Bronchial epithelial cell (primary cell): ENCODE results near the gene ARL6IP1. TPM values are rescaled to one million over a fixed set of nuclear protein-coding genes. Genes with fewer than 3 reads are reported as not detected.
A peak's percentile ranks its signal among the peaks of the same experiment; 100 is the strongest.
"Not testable (repeated sequence)": the region's sequence is repeated elsewhere in the genome, so short reads cannot be mapped to it uniquely, and the experiment has no call there.

Source experiments
- DNase-seq: peaks from one replicate; pipeline ENCODE4 v3.0.0-alpha.2; 2010; ENCODE audit warnings: low read depth
- FAIRE-seq: peaks from 2 replicates; lab custom pipeline; 2011; peaks lifted over from hg19 to GRCh38; lab: Jason Lieb, UNC
- H3K27me3 ChIP-seq: 2 replicates; pipeline ENCODE4 v1.5.1; 2011; ENCODE audit warnings: low read length; ENCODE audit not compliant: control insufficient read depth, insufficient read depth
- H3K36me3 ChIP-seq: 2 replicates; pipeline ENCODE4 v1.5.1; 2011; ENCODE audit warnings: low read length; ENCODE audit not compliant: control insufficient read depth, insufficient read depth
- H3K4me3 ChIP-seq: 2 replicates; pipeline ENCODE4 v1.5.1; 2011; ENCODE audit warnings: mild to moderate bottlenecking, low read depth, low read length, control low read depth
- CTCF ChIP-seq: IDR thresholded peaks from 2 replicates; pipeline ENCODE4 v1.5.1; 2011; ENCODE audit warnings: mild to moderate bottlenecking, moderate library complexity, low read length, control low read depth, inconsistent platforms; ENCODE audit not compliant: insufficient read depth, severe bottlenecking
- total RNA-seq: library from RNA; depleted of rRNA; stranded (reverse); fragments of >200 nt; gene quantifications from 2 replicates; pipeline ENCODE4 v1.2.1, GENCODE V29; 2014

ARL6IP1 gene
- total RNA-seq, 1 donor from 2014 or later = 375 TPM

- peaks cover 21% of the 10 kb centered on the region for H3K36me3 ChIP-seq
- no peak for TF ChIP-seq CTCF
- H3K4me3 ChIP-seq = peak overlapping the region; percentile 84
- DNase-seq (peak; percentile 10), FAIRE-seq (no peak)
- H3K27me3 ChIP-seq = no peaks in the 10 kb centered on the region
Measured at GRCh38 chr16:18788828-18789514, 12.4 kb downstream of the ARL6IP1 start.

GRCh38 chr16:18784917-18785623, 16.3 kb downstream of the ARL6IP1 start:
- no peak for FAIRE-seq
- H3K4me3 ChIP-seq = no peak overlapping the region
- DNase-seq = no peak
- no peaks in the 10 kb centered on the region for H3K27me3 ChIP-seq
- TF ChIP-seq CTCF = no peak
- H3K36me3 ChIP-seq = peaks cover 23% of the 10 kb centered on the region

GRCh38 chr16:18783430-18784341, 17.7 kb downstream of the ARL6IP1 start:
- no peak for TF ChIP-seq CTCF
- H3K27me3 ChIP-seq = no peaks in the 10 kb centered on the region
- no peak for FAIRE-seq
- H3K36me3 ChIP-seq = peaks cover 21% of the 10 kb centered on the region
- no peak overlapping the region for H3K4me3 ChIP-seq
- DNase-seq = no peak

DNA sequence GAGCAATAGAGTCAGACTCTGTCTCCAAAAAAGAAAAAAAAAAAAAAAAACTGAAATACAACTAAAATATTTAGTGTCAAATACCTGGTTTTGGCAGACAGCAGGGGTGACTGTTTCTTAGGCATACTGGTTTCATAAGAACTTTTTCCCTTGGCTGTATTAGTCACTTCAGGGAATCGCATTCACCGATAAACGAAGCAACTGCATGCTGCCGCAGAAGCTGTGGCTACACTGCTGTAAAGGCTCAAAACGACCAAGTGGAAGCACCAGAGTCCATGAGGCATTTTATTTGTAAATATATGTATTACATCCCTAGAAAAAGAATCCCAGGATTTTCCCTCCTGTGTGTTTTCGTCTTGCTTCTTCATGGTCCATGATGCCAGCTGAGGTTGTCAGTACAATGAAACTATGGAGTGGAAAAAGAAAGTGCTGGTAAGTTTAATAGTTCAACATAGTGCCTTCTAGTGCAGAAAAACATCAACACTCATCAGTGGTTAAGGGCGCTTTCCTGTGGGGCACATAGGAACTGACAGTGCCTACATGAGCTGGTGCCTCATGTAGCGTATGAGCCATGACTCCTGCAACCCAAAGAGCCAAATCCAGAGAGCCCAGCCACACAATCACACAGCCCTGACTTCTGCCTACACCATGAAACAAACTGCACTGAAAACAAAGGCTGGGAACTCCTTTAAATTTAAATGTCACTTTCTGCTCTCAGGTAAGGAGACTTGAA, 18.5 kb downstream of the ARL6IP1 start:
- DNase-seq = no peak
- Histone ChIP-seq H3K4me3 (no peak overlapping the region), H3K36me3 (peaks cover 18% of the 10 kb centered on the region), H3K27me3 (no peaks in the 10 kb centered on the region)
- no peak for TF ChIP-seq CTCF
- FAIRE-seq = no peak

DNA sequence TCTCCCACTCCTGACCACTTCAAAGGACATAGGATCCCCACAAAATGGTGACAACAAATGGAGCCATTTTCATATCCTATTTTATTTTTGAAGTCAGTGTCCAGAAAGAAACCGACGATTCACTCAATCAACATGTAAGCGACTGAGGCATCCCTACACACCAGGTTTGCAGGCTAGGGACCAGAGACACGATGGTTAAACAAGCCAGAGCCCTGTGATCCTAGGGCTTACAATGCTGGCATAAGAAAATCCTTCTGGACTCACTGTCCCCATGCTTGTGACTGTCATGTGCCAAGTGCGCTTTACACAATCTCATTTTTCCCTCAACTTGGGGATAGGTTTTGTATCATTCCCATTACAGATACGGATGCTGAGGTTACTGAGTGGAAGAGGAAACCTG, 20.1 kb downstream of the ARL6IP1 start:
- peaks cover 12% of the 10 kb centered on the region for H3K36me3 ChIP-seq
- FAIRE-seq = peak; percentile 7
- DNase-seq = not testable (repeated sequence)

DNA sequence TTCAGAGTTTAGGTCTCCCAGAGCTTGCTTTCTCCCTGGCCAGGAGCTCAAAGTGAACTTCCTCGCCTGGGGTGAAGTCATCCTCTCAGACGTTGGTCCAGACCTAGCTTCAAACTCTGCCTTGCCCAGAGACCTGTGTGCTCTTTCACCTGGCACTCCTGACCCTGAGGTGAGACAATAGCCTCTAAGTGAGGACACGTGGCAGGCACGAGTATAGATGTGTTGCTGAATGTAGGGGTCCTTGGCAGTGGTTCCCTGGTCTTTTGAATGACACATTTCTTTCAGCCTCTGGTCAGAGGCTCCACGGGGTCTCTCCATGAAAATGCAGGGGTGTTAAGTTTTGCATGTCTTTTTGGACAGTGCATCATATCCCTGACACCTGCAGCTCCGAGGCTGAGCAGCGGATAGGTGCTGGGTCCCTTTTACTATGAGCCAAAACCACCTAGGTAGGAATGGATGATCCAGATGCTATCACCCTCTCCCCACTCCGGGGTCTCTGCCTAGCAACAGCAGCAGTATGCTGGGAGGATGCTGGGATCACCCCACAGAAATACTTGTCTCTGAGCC, 20.8 kb downstream of the ARL6IP1 start:
- H3K27me3 ChIP-seq, H3K4me3 ChIP-seq, DNase-seq, FAIRE-seq, H3K36me3 ChIP-seq: not testable (repeated sequence)

More for the DNA sequence above, 20.1 kb downstream of the ARL6IP1 start:
- H3K27me3 ChIP-seq, H3K4me3 ChIP-seq: not testable (repeated sequence)

- not testable (repeated sequence) for DNase-seq, H3K4me3 ChIP-seq, H3K36me3 ChIP-seq, FAIRE-seq, H3K27me3 ChIP-seq
Measured at GRCh38 chr16:18777664-18778063, 23.7 kb downstream of the ARL6IP1 start.

GRCh38 chr16:18776334-18776733, 25.0 kb downstream of the ARL6IP1 start:
- H3K27me3 ChIP-seq, DNase-seq, H3K4me3 ChIP-seq, FAIRE-seq, H3K36me3 ChIP-seq: not testable (repeated sequence)

GRCh38 chr16:18774651-18775050, 26.7 kb downstream of the ARL6IP1 start:
- H3K4me3 ChIP-seq, FAIRE-seq, H3K36me3 ChIP-seq, H3K27me3 ChIP-seq: not testable (repeated sequence)
- DNase-seq = peak; percentile 8
